ENCODE measurements around the gene CACNA2D1. TPM values are rescaled to one million over a fixed set of nuclear protein-coding genes. Genes with fewer than 3 reads are reported as not detected.
"Not testable (repeated sequence)": the region's sequence is repeated elsewhere in the genome, so short reads cannot be mapped to it uniquely, and the experiment has no call there.

The CACNA2D1 gene
- total RNA-seq, 2 donors from 2014 or later: 5.4 to 32.0 TPM

- Histone ChIP-seq H3K4me3 (no peak overlapping the region), H3K9me3 (no peaks in the 10 kb centered on the region), H3K4me1 (no peaks in the 10 kb centered on the region), H3K36me3 (replicated peaks in 1 of 2; ENCODE audit: insufficient read depth in 1 of 2, low read depth in 2 of 2) (no peaks in the 10 kb centered on the region), H3K27ac (no peak overlapping the region), H3K27me3 (no peaks in the 10 kb centered on the region)
- TF ChIP-seq CTCF (IDR thresholded peaks at IDR 0.05) (no peak), POLR2A (IDR thresholded peaks at IDR 0.05) (no peak)
- ATAC-seq (no peak), DNase-seq (no peak)
- intact Hi-C loops (cut with DNase I): loop anchor here (10.0 kb wide), 1 partner anchor 515 kb away; no protein-coding TSS in a partner anchor
- WGBS, 2 donors: 64 to 68% methylated on average over 3 of the region's 3 CpGs
Measured at GRCh38 chr7:82019551-82020475, 423.8 kb downstream of the CACNA2D1 start.

GRCh38 chr7:82018226-82018625 is 425.4 kb downstream of the CACNA2D1 start:
- Histone ChIP-seq H3K27me3 (no peaks in the 10 kb centered on the region), H3K9me3 (no peaks in the 10 kb centered on the region), H3K4me1 (no peaks in the 10 kb centered on the region), H3K36me3 (replicated peaks in 1 of 2; ENCODE audit: insufficient read depth in 1 of 2, low read depth in 2 of 2) (no peaks in the 10 kb centered on the region), H3K4me3 (no peak overlapping the region), H3K27ac (no peak overlapping the region)
- ATAC-seq: no peak
- TF ChIP-seq CTCF (IDR thresholded peaks at IDR 0.05) (no peak), POLR2A (IDR thresholded peaks at IDR 0.05) (no peak)
- intact Hi-C loops (cut with DNase I): loop anchor here (10.0 kb wide), 1 partner anchor 513 kb away; no protein-coding TSS in a partner anchor
- DNase-seq: no peak

- Histone ChIP-seq H3K4me3 (no peak overlapping the region), H3K27ac (no peak overlapping the region), H3K27me3 (no peaks in the 10 kb centered on the region), H3K9me3 (no peaks in the 10 kb centered on the region), H3K4me1 (no peaks in the 10 kb centered on the region), H3K36me3 (replicated peaks in 1 of 2; ENCODE audit: insufficient read depth in 1 of 2, low read depth in 2 of 2) (no peaks in the 10 kb centered on the region)
- ATAC-seq (no peak), DNase-seq (no peak)
- peak in 6 of 7 experiments; percentile 21 to 53 (median 43) for TF ChIP-seq CTCF (IDR thresholded peaks at IDR 0.05)
- TF ChIP-seq POLR2A (IDR thresholded peaks at IDR 0.05): no peak
- intact Hi-C loops (cut with DNase I): loop anchor here (10.0 kb wide), 1 partner anchor 513 kb away; no protein-coding TSS in a partner anchor
- 28 to 41% methylated on average over 1 of the region's 1 CpG for WGBS, 2 donors
Measured at GRCh38 chr7:82017334-82017943, 426.1 kb downstream of the CACNA2D1 start.

GRCh38 chr7:82015751-82016150 is 427.8 kb downstream of the CACNA2D1 start:
- WGBS, 2 donors: 46 to 48% methylated on average over 2 of the region's 2 CpGs
- ATAC-seq: no peak
- Histone ChIP-seq H3K27me3 (no peaks in the 10 kb centered on the region), H3K4me1 (no peaks in the 10 kb centered on the region), H3K4me3 (no peak overlapping the region), H3K9me3 (no peaks in the 10 kb centered on the region), H3K27ac (no peak overlapping the region), H3K36me3 (replicated peaks in 1 of 2; ENCODE audit: insufficient read depth in 1 of 2, low read depth in 2 of 2) (no peaks in the 10 kb centered on the region)
- no peak for DNase-seq
- intact Hi-C loops (cut with DNase I): loop anchor here (10.0 kb wide), 1 partner anchor 511 kb away; no protein-coding TSS in a partner anchor
- no peak for TF ChIP-seq CTCF (IDR thresholded peaks at IDR 0.05)
- TF ChIP-seq POLR2A (IDR thresholded peaks at IDR 0.05): no peak

- not testable (repeated sequence) for H3K36me3 ChIP-seq (replicated peaks in 1 of 2; ENCODE audit: insufficient read depth in 1 of 2, low read depth in 2 of 2); H3K9me3 ChIP-seq; H3K27ac ChIP-seq; H3K4me3 ChIP-seq; ATAC-seq; DNase-seq; H3K27me3 ChIP-seq; H3K4me1 ChIP-seq
- 86 to 87% methylated on average over 9 of the region's 9 CpGs for WGBS, 2 donors
- intact Hi-C loops (cut with DNase I): loop anchor here (10.0 kb wide), 1 partner anchor 510 kb away; no protein-coding TSS in a partner anchor
Measured at GRCh38 chr7:82014574-82014973, 429.0 kb downstream of the CACNA2D1 start.
